Endodermal cell (in vitro differentiated cells): ENCODE data around the gene RPH3AL. TPM values are rescaled to one million over a fixed set of nuclear protein-coding genes. Genes with fewer than 3 reads are reported as not detected.
"Not testable (repeated sequence)": the region's sequence is repeated elsewhere in the genome, so short reads cannot be mapped to it uniquely, and the experiment has no call there.

Source experiments
- DNase-seq: peaks from one replicate; pipeline ENCODE4 v3.0.0-alpha.2; 2017
- H3K27ac ChIP-seq: 2 replicates; pipeline ENCODE4 v1.5.1; 2013; ENCODE audit warnings: mild to moderate bottlenecking, low read depth, low read length, moderate library complexity
- H3K27me3 ChIP-seq: 2 replicates; pipeline ENCODE4 v1.6.1; 2013; ENCODE audit warnings: mild to moderate bottlenecking, low read length, moderate library complexity; ENCODE audit not compliant: insufficient read depth, control insufficient read depth, poor library complexity, severe bottlenecking
- H3K36me3 ChIP-seq: 2 replicates; pipeline ENCODE4 v1.7.0; 2013; ENCODE audit warnings: mild to moderate bottlenecking, low read length, moderate library complexity; ENCODE audit not compliant: control insufficient read depth, insufficient read depth
- H3K4me1 ChIP-seq: one replicate; pipeline ENCODE4 v1.7.0; 2013; ENCODE audit warnings: low read length; ENCODE audit not compliant: control insufficient read depth, insufficient read depth
- H3K4me3 ChIP-seq: 2 replicates; pipeline ENCODE4 v1.5.1; 2013; ENCODE audit warnings: mild to moderate bottlenecking, low read length, moderate library complexity
- H3K9ac ChIP-seq: 2 replicates; pipeline ENCODE4 v1.6.1; 2013; ENCODE audit warnings: mild to moderate bottlenecking, low read length, moderate library complexity; ENCODE audit not compliant: poor library complexity, severe bottlenecking; ENCODE audit errors: extremely low read depth
- H3K9me3 ChIP-seq: 2 replicates; pipeline ENCODE4 v1.6.1; 2013; ENCODE audit warnings: mild to moderate bottlenecking, low read length, moderate library complexity; ENCODE audit not compliant: control insufficient read depth
- H3K27ac Mint-ChIP-seq: 2 replicates; pipeline ENCODE4 v1.8.0; 2020; ENCODE audit warnings: mixed read lengths
- H3K27me3 Mint-ChIP-seq: 2 replicates; pipeline ENCODE4 v1.8.0; 2021; ENCODE audit warnings: mild to moderate bottlenecking, mixed read lengths; ENCODE audit not compliant: insufficient read depth
- H3K36me3 Mint-ChIP-seq: 2 replicates; pipeline ENCODE4 v1.8.0; 2020; ENCODE audit warnings: low read depth, mixed read lengths
- H3K4me1 Mint-ChIP-seq: 2 replicates; pipeline ENCODE4 v1.8.0; 2020; ENCODE audit warnings: mixed read lengths
- H3K4me3 Mint-ChIP-seq: 2 replicates; pipeline ENCODE4 v1.8.0; 2020; ENCODE audit warnings: mild to moderate bottlenecking, moderate library complexity, mixed read lengths
- H3K9me3 Mint-ChIP-seq: 2 replicates; pipeline ENCODE4 v1.8.0; 2020; ENCODE audit warnings: mild to moderate bottlenecking, mixed read lengths
- CTCF ChIP-seq: fragments of 200-600 bp; sonication (generic); conservative IDR thresholded peaks from 2 replicates; pipeline ENCODE4 v1.5.0; 2021; ENCODE audit warnings: antibody characterized with exemption, mild to moderate bottlenecking
- WGBS, 2 experiments: methylation state at CpG; one replicate each; pipeline versions ENCODE4 v1.1.5 to v1.1.7; 2013; ENCODE audit warnings: missing lambda C conversion rate in 2 of 2, mixed read lengths in 1 of 2; ENCODE audit not compliant: insufficient coverage in 1 of 2, insufficient read length in 1 of 2; 5-methylcytosine and 5-hydroxymethylcytosine counted together
- total RNA-seq, 2 donors: library from RNA; stranded (reverse); fragmentation: NEBNext Ultra II Directional in 1 of 2; extraction: Animal tissue kit (Norgen Biotek cat#: 25700) in 1 of 2; gene quantifications; 2 replicates in 1 of 2; 3 replicates in 1 of 2; pipeline ENCODE4 v1.2.1, GENCODE V29; 2021

The RPH3AL gene
- total RNA-seq, 2 donors from 2014 or later, result 14.7 to 16.9 TPM

- H3K9me3 Mint-ChIP-seq, result peaks cover 15% of the 10 kb centered on the region
- H3K9me3 ChIP-seq, result no peaks in the 10 kb centered on the region
- no peaks in the 10 kb centered on the region for H3K36me3 ChIP-seq
- H3K4me3 Mint-ChIP-seq, result no peak overlapping the region
- H3K4me3 ChIP-seq, result no peak overlapping the region
- no peak for DNase-seq
- no peak overlapping the region for H3K9ac ChIP-seq
- H3K4me1 Mint-ChIP-seq, result peaks cover 14% of the 10 kb centered on the region
- peaks cover 4% of the 10 kb centered on the region for H3K27me3 Mint-ChIP-seq
- TF ChIP-seq CTCF, result no peak
- H3K27ac ChIP-seq, result no peak overlapping the region
- WGBS, 2 experiments, result 83 to 84% methylated on average over 17 to 23 of the region's 23 CpGs
- H3K36me3 Mint-ChIP-seq, result peaks cover 9% of the 10 kb centered on the region
- H3K27me3 ChIP-seq, result no peaks in the 10 kb centered on the region
- no peak overlapping the region for H3K27ac Mint-ChIP-seq
- no peaks in the 10 kb centered on the region for H3K4me1 ChIP-seq
Measured at GRCh38 chr17:202501-202951, 150.1 kb downstream of the RPH3AL start.

- not testable (repeated sequence) for H3K27ac ChIP-seq, H3K4me3 Mint-ChIP-seq, H3K9ac ChIP-seq, H3K27ac Mint-ChIP-seq, H3K27me3 ChIP-seq, H3K4me3 ChIP-seq, H3K36me3 Mint-ChIP-seq, DNase-seq, H3K27me3 Mint-ChIP-seq, H3K9me3 ChIP-seq, H3K36me3 ChIP-seq, H3K4me1 ChIP-seq
- WGBS, 2 experiments, result 86 to 97% methylated on average over 4 to 10 of the region's 13 CpGs
- peaks cover 13% of the 10 kb centered on the region for H3K9me3 Mint-ChIP-seq
- H3K4me1 Mint-ChIP-seq, result peaks cover 14% of the 10 kb centered on the region
Measured at GRCh38 chr17:201736-202135, 150.9 kb downstream of the RPH3AL start.

GRCh38 chr17:201257-201656, 151.3 kb downstream of the RPH3AL start:
- not testable (repeated sequence) for H3K4me1 ChIP-seq, H3K36me3 ChIP-seq, H3K4me3 ChIP-seq, H3K27me3 Mint-ChIP-seq, H3K9ac ChIP-seq, H3K27ac ChIP-seq, H3K36me3 Mint-ChIP-seq, H3K27ac Mint-ChIP-seq, H3K9me3 Mint-ChIP-seq, H3K4me3 Mint-ChIP-seq, H3K27me3 ChIP-seq, H3K9me3 ChIP-seq, DNase-seq
- peaks cover 14% of the 10 kb centered on the region for H3K4me1 Mint-ChIP-seq
- WGBS, 2 experiments, result 70 to 91% methylated on average over 2 to 5 of the region's 16 CpGs

- Mint-ChIP-seq H3K27ac (peak overlapping the region; percentile 7), H3K4me3 (no peak overlapping the region), H3K4me1 (peaks cover 14% of the 10 kb centered on the region), H3K9me3 (peaks cover 6% of the 10 kb centered on the region), H3K27me3 (peaks cover 2% of the 10 kb centered on the region), H3K36me3 (no peaks in the 10 kb centered on the region)
- no peak overlapping the region for H3K9ac ChIP-seq
- H3K27ac ChIP-seq, result no peak overlapping the region
- WGBS, 2 experiments, result 75 to 81% methylated on average over 9 to 10 of the region's 10 CpGs
- no peaks in the 10 kb centered on the region for H3K27me3 ChIP-seq
- H3K4me1 ChIP-seq, result no peaks in the 10 kb centered on the region
- TF ChIP-seq CTCF, result no peak
- peak; percentile 81 for DNase-seq
- H3K4me3 ChIP-seq, result no peak overlapping the region
- no peaks in the 10 kb centered on the region for H3K9me3 ChIP-seq
- H3K36me3 ChIP-seq, result no peaks in the 10 kb centered on the region
Measured at GRCh38 chr17:200586-200985, 152.0 kb downstream of the RPH3AL start.
